Panc1 (cell line): ENCODE measurements around the gene PCDH7. TPM values are rescaled to one million over a fixed set of nuclear protein-coding genes. Genes with fewer than 3 reads are reported as not detected.

Source experiments
- ATAC-seq: fragments of 200-7000 bp; cut with Tn5 transposase; 2 replicates; pipeline ENCODE4 v1.9.1; 2020; ENCODE audit warnings: mild to moderate bottlenecking, moderate library complexity
- BruUV-seq: library from RNA; stranded (reverse); fragments of 400-500 nt; replicated peaks from 2 replicates; lab custom pipeline; 2021; lab: Mats Ljungman, UMichigan
- CTCF ChIA-PET: fragments of 300-600 bp; sonication (Branson Sonifier 250); formaldehyde crosslinking; loops from one replicate; lab custom pipeline; 2022; ENCODE audit warnings: antibody characterized with exemption; lab: Charles Lee
- POLR2A ChIA-PET: fragments of 300-600 bp; sonication (Branson Sonifier 250); formaldehyde crosslinking; loops from one replicate; lab custom pipeline; 2022; ENCODE audit warnings: antibody characterized with exemption; lab: Charles Lee
- DNase-seq: peaks from one replicate; pipeline ENCODE4 v3.0.0-alpha.2; 2010; ENCODE audit warnings: low read depth, low spot score
- H3K27ac ChIP-seq: 2 replicates; pipeline ENCODE4 v1.5.1; 2011; ENCODE audit warnings: mild to moderate bottlenecking, low read length, inconsistent platforms
- H3K27me3 ChIP-seq: fragments of 200-500 bp; sonication (Bioruptor generic); 2 replicates; pipeline ENCODE4 v1.6.0; 2014; ENCODE audit warnings: low read length, inconsistent platforms; ENCODE audit not compliant: control insufficient read depth, insufficient read depth
- H3K36me3 ChIP-seq: fragments of 200-500 bp; sonication (Bioruptor generic); 2 replicates; pipeline ENCODE4 v1.5.1; 2014; ENCODE audit warnings: inconsistent platforms, mild to moderate bottlenecking, low read length, moderate library complexity; ENCODE audit not compliant: control insufficient read depth, insufficient read depth
- H3K4me1 ChIP-seq: 2 replicates; pipeline ENCODE4 v1.5.1; 2011; ENCODE audit warnings: inconsistent platforms, mild to moderate bottlenecking, low read length, moderate library complexity; ENCODE audit not compliant: control insufficient read depth, insufficient read depth
- H3K4me3 ChIP-seq, 2 experiments: 2 replicates each; pipeline ENCODE4 v1.5.1; 2011 to 2012; ENCODE audit warnings: low read depth in 2 of 2, low read length in 2 of 2, mild to moderate bottlenecking in 2 of 2, inconsistent platforms in 1 of 2, moderate library complexity in 1 of 2
- H3K9me3 ChIP-seq: fragments of 200-500 bp; sonication (Bioruptor generic); 2 replicates; pipeline ENCODE4 v1.5.1; 2014; ENCODE audit warnings: low read depth, mild to moderate bottlenecking, inconsistent platforms, low read length, moderate library complexity; ENCODE audit not compliant: control insufficient read depth, insufficient read depth
- CTCF ChIP-seq: fragments of 450-650 bp; IDR thresholded peaks from 2 replicates; pipeline ENCODE4 v1.5.1; 2017; ENCODE audit warnings: mild to moderate bottlenecking
- POLR2AphosphoS5 ChIP-seq: IDR thresholded peaks from 2 replicates; pipeline ENCODE4 v1.6.1; 2012; ENCODE audit warnings: mild to moderate bottlenecking, low read depth, low read length, moderate library complexity
- REST ChIP-seq, 2 experiments: IDR thresholded peaks; 2 replicates each; pipeline ENCODE4 v1.6.1; 2011 to 2012; ENCODE audit warnings: low read depth in 2 of 2, control low read depth in 1 of 2, low read length in 1 of 2, mild to moderate bottlenecking in 1 of 2, moderate library complexity in 1 of 2; ENCODE audit not compliant: insufficient read depth in 1 of 2
- SIN3A ChIP-seq: IDR thresholded peaks from 2 replicates; pipeline ENCODE4 v1.6.1; 2012; ENCODE audit warnings: low read depth, mild to moderate bottlenecking, low read length, moderate library complexity, borderline replicate concordance; ENCODE audit not compliant: insufficient read depth
- TCF7L2 ChIP-seq: IDR thresholded peaks from 2 replicates; pipeline ENCODE4 v1.6.1; 2011; ENCODE audit warnings: mild to moderate bottlenecking, low read depth, low read length, inconsistent platforms
- in situ Hi-C: cut with HindIII; loops from 2 replicates; pipeline ENCODE4 v1.10.0; 2016; ENCODE audit warnings: low sequenced_read_pairs, low pct_unique_long_range_greater_than_20kb
- intact Hi-C: fragments of 100-400 bp; cut with micrococcal nuclease; formaldehyde crosslinking; loops from one replicate; pipeline ENCODE4 v1.10.0; 2022; ENCODE audit not compliant: unreplicated experiment
- total RNA-seq: library from RNA; stranded (reverse); gene quantifications from one replicate; pipeline ENCODE4 v1.2.1, GENCODE V29; 2021; ENCODE audit not compliant: unreplicated experiment

Gene PCDH7
- total RNA-seq, 1 experiment from 2014 or later, result 31.6 TPM

GRCh38 chr4:30743897-30744296, 23.7 kb downstream of the PCDH7 start:
- H3K9me3 ChIP-seq, result no peaks in the 10 kb centered on the region
- H3K36me3 ChIP-seq, result no peaks in the 10 kb centered on the region
- TF ChIP-seq TCF7L2 (no peak), SIN3A (no peak), CTCF (no peak), REST (IDR thresholded peaks at IDR 0.05; ENCODE audit: insufficient read depth in 1 of 2, low read depth in 2 of 2, low read length in 1 of 2) (no peak), POLR2AphosphoS5 (no peak)
- no TSS peak for BruUV-seq
- POLR2A ChIA-PET, result no interaction called here
- intact Hi-C loops, result no loop called here
- DNase-seq, result no peak
- no peaks in the 10 kb centered on the region; the same call in 1 of the 2 replicates for H3K4me1 ChIP-seq
- no peak overlapping the region for H3K4me3 ChIP-seq
- CTCF ChIA-PET, result no interaction called here
- H3K27ac ChIP-seq, result no peak overlapping the region
- no peaks in the 10 kb centered on the region for H3K27me3 ChIP-seq
- in situ Hi-C loops, result no loop called here
- no peak for ATAC-seq

- no peaks in the 10 kb centered on the region for H3K27me3 ChIP-seq
- intact Hi-C loops, result no loop called here
These were observed 24.2 kb downstream of the PCDH7 start for GRCh38 chr4:30744386-30744785.

More at GRCh38 chr4:30744386-30744785, 24.2 kb downstream of the PCDH7 start:
- Histone ChIP-seq H3K4me3 (no peak overlapping the region), H3K36me3 (no peaks in the 10 kb centered on the region), H3K9me3 (no peaks in the 10 kb centered on the region), H3K4me1 (no peaks in the 10 kb centered on the region; the same call in 1 of the 2 replicates), H3K27ac (no peak overlapping the region)
- in situ Hi-C loops, result no loop called here
- ChIA-PET CTCF (no interaction called here), POLR2A (no interaction called here)
- TF ChIP-seq SIN3A (no peak), TCF7L2 (no peak), CTCF (no peak), POLR2AphosphoS5 (no peak), REST (IDR thresholded peaks at IDR 0.05; ENCODE audit: insufficient read depth in 1 of 2, low read depth in 2 of 2, low read length in 1 of 2) (no peak)
- no peak for DNase-seq
- ATAC-seq, result no peak
- BruUV-seq, result no TSS peak
